NOMO-1 (cell line): Measurements from ENCODE around the gene DPYSL5.
A peak's percentile ranks its signal among the peaks of the same experiment; 100 is the strongest.

Source experiments
- DNase-seq, 2 experiments: peaks; one replicate each; lab custom pipeline; 2025; ENCODE audit not compliant: unreplicated experiment in 2 of 2; lab: John Stamatoyannopoulos, UW

DPYSL5 gene

DNA sequence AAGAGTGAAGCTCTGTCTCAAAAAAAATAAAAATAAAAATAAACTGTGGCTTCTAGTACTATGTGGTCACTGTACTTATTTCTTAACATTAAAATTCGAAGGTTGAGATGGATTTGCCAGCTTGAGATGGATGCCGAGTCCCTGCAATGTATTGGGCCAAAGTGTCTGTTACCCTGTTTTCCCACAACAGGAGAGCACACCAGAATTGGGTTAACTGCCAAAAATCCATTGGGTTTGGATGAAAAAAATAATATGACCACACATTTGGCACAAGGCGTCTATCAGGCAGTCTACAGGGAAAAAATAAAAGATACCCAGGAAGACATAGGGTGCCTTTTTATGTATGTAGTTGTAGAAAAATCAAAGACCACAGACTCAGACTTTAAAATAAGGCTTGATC is 103.3 kb downstream of the DPYSL5 start:
- DNase-seq = no peak

DNA sequence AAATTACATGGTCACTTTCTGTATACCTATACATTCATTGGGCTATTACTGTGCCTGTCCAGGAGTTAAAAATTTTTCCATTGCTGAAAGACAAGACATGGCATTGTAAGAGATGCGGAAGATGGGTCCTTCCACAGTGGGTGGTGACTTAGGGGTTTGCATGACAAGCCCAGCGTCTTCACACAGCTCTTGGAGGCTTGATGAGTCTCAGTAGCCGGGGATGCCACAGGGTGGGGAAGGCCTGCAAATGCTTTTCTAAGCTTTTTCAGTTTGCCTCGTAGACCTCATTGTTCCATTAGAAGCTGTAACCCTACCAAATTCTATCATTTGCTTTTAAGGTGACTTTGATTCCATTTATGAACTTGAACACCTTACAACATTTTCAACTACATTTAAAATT is 104.4 kb downstream of the DPYSL5 start:
- DNase-seq = no peak

DNA sequence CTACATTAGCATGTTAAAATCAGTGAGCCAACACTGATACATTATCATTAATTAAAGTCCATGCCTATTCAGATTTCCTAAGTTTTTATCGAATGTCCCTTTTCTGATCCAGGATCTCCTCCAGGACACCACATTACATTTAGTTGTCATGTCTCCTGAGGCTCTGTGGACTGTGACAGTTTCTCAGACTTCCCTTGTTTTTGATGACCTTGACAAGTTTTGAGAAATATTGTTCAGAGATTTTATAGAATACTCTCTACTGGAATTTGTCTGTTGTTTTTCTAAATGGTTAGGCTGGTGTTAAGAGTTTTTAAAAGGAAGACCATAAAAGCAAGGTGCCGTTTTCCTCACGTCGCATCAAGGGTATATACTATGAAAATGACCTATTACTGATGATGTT is 106.2 kb downstream of the DPYSL5 start:
- no peak for DNase-seq

DNA sequence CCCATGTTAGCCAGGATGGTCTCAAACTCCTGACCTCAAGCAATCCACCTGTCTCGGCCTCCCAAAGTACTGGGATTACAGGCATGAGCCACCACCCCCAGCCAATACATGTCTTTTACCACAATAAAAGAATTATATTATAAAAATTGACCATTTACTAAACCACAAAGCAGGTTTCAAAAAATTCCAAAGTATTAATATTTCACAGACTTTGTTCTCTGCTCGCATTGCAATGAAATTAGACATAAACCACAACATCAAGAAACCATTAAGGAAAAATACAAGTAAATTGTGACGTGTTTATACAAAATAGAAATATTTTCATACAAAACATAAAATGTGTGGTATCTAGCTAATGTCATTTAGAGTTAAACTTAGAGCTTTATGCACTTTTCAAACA is 109.1 kb downstream of the DPYSL5 start:
- DNase-seq = no peak

DNA sequence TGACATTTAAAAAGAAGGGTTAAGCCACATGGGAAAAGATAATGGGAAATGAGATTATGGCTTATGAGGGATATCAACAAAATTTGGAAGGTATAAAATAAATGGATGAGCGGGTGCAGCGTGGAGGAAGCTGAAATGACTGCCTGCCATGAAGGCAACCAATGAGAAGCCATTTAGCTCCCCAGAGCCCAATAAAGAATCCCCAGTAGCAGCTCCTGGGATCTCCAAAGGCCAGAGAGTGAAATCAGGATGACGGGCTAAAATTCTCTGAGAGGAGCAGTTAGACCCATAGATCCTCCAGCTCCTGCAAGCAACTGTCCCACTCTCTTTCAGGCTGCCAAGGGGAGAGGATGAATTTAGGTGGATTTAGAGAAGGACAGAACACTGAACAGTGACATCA is 109.6 kb downstream of the DPYSL5 start:
- no peak for DNase-seq

DNA sequence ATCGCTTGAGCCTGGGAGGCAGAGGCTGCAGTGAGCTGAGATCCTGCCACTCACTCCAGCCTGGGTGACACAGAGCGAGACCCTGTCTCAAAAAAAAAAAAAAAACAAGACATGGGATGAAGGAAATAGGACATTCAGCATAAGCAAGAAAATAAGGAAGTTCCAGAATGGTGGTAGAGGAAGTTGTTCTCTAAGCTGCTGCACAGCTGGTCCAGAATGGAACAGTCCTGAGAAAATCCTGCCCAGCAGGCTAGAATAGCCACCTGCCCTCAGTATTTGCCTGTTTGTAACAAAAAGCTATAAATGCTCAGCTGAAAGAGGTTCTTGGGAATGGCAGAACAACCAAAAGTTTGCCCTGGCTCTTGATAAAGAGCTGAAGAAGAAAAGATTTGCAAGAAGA is 111.4 kb downstream of the DPYSL5 start:
- peak in 1 of 2 experiments; percentile 44 for DNase-seq

DNA sequence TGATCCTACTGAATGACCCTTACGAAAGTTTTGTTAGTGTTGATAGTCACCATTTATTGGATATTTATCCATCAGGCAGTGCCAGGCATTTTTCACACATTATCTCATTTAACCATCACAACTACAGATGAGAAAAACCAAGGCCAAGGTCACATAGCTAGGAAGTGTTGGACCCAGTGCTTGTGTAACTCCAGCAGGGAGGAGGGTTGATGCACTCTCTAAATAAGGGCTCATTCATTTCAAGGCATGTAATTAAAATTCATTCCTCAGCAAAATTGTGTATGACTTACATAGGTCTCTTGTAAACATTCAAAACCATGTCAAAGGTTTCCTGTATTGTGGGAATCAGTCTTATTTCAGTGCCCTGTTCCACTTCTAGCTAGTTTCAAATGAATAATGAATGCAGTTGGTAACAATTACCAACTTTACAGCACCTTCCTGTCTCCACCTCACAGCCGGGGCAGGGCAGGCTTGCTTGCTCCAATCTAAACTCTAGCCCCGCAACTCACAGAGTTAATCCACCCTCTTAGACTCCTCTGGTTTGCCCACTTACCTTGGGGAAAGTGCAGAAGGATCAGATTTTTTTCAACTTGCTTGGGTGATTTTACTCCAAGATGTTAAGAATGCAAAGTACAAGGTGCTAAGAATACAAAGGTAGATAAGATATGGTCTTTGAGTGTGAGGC is 116.7 kb downstream of the DPYSL5 start:
- DNase-seq = no peak

DNA sequence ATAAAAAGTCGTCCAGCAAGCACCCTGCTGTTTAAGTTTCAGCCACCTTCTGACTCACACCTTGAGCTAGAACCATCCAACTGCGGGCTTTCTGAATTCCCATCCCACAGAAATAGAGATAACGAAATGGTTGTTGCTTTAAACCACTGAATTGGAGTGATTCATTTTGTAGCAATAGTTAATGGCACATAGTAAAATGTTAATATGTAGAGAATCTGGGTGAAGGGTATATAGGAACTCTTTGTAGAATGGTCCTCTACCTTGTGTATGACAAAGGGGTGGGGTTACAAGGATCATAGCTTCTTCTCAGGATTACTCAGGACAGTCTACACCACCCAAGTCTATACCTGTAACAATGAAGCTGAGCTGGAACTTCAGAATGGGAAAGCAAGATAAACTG is 120.1 kb downstream of the DPYSL5 start:
- no peak for DNase-seq

DNA sequence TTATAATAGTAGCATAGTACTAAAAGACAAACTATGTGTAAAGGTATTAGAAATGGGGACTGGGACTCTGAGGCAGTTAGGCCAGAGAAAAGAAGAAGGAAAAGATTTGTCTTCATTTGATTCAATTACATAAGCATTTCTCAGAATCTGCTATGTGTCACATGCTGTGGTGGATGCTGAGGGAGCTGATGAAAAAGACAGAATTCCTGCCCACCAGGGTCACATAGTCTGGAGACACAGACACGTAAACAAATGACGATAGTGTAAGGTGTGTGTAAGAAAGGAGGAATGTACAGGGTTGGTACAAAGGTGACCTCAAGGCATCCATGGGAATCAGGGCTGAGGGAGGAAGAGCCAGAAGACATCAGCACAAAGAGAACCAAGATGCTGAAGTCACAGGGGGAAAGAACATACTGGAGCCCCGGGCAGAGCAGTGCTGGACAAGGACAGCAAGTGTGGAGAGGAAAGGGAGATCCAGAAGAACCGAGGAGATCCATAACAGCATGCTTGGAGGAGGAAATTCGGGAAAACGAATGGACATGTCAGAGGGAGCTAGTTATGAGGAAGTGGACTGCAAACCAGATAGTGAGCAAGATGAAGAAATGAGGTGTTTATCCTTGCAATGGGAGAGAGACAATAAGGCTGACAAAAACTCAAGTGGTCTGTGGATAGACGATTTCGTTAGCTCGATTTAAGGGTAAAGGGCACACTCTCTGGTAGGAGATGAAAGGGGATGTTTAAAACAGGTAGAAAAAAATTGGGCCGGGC is 121.3 kb downstream of the DPYSL5 start:
- DNase-seq = no peak

DNA sequence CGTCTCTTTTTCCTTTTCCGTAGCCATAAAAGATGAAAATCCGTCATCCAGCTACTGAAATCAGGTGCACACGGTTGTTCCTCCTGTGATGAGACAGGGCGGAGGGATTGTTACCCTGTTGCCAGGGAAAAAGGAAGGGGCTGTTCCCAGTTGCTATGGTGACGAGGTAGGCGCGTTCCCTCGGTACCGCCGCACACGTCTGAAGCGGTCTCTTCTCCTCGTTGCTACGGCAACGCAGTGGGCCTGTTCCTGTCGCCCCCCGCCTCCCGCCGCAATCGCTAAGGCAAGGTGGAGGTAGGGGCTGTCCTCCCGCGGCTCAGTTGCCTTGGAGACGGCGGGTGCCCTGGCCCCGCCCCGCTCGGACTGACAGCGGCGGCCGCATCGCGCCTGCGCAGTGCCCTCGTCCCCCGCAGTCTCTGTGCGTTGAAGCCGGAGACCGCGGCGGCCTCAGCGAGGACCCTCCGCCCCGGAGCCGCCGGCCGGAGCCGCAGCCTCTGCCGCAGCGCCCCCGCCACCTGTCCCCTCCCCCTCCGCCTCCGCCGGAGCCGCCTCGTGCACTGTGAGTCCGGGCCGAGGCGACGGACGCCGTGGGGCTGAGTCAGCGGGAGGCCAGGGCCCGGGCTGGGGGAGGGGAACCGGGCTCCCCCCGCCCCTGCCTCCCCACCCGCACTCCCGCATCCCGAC is 122.5 kb downstream of the DPYSL5 start, which contains the start of gene MAPRE3:
MAPRE3 (plus strand) TSS at position 394 of the 684 bp plus-strand sequence. CDS start 51,582 bp downstream, outside the sequence.
- DNase-seq = peak; percentile 55

DNA sequence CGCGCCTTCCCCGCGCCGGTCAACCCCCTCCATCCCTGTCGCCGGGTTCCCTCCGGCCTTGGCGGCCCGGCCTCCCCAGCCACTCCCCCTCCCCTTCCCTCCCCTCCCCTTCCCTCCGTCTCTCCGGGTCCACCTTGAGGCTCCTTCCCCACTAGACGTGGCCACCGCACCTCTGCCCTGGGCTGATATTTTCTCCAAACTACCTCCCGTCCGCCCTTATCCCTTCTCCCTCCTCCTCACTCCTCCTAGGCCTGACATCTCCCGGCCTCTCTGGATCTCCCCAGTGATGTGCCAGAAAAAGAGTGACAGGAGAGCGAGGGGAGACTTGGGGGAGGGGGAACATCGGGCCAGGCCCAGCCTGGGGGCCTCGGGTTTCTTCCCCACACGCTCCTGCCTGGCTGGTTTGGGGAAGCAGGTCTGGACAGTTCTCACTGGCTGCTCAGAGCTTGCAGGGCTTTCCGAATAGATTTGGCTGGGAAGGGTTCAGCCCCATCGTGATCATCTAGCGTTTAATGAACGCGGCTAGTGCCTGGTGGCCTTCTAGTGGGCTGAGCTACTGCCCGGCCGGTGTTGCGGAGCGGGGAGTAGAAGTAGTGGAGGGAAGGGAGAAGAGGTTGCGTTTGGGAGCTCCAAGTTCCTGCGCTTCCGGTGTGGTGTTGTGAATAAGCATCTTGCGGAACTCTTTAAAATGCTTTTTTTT is 123.1 kb downstream of the DPYSL5 start:
- DNase-seq = no peak

DNA sequence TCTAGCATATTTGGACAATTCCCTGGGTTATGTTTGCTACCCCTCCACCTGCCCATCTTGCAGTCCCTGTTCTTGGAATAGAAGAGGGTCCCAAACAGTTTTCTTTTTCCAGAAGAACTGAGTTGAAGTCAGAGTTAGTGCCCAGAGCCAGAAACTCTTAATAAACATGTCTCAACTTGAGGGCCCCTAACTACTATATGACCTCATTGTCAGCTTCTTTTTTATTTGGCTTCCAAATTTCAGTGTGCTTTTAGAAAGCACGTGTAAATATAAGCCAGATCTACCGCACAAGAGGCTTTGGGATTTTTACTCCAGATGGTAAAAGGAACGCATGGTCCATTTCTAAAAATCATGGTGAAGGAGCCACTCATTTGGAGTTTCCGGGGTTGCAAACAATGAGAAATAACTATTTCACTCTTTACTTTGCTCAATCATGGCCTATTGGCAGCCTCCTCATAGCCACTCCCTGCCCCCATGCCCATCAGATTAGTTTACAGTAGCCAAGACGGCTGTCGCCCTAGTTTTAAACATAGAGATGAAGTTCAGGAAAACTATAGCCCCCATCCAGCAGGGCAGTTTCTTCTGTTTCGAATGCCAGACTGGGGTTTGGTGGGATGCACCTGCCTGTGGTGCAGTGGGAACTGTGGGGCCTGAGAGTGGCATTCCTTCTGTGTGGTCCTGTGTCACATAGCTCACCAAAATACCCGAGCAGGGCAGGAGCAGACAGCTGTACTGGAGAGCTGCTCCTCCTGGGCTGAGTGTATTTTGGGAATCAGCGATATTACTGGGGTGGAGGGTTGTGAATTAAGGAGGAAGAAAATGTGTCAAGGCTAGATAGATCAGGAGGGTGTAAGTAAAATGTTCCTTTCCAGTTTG is 124.2 kb downstream of the DPYSL5 start:
- DNase-seq = no peak

DNA sequence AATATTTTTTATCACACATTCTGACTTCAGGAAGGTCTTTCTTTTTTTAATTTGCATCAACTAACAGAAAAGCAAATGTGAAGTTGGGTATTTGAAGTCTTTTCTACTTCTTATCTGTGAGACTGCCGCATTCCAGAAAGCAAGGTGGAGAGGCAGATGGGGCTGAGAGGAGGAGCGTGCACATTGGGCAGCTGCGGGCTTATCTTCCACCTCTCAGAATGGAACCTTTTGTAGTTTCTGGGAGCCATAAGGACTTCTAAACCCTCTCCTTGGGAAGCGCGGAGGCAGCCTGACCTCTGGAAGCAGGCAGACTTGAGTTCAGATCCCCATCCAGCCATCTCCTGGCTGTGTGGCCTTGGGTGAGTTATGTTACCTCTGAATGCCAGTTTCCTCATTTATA is 126.4 kb downstream of the DPYSL5 start:
- DNase-seq = no peak

DNA sequence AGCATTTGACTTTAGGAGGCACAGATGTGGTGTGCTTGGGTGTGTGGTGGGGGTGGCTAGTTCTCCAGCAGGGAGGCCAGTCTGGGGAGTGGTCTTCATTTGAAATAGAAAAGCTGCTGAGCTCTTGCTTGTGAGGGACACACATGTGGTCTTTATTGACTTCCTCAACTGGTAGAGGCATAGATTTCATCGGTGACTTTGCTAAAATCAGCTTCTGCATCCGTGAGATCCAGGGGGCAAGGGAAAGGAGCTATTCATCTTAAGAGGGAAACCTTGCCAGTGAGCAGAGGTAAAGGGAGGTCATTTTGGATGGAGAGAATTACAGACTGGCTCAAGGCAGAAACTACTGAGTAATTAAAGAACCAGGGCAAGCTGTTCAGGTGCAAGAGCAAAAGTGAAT is 127.2 kb downstream of the DPYSL5 start:
- DNase-seq = no peak

DNA sequence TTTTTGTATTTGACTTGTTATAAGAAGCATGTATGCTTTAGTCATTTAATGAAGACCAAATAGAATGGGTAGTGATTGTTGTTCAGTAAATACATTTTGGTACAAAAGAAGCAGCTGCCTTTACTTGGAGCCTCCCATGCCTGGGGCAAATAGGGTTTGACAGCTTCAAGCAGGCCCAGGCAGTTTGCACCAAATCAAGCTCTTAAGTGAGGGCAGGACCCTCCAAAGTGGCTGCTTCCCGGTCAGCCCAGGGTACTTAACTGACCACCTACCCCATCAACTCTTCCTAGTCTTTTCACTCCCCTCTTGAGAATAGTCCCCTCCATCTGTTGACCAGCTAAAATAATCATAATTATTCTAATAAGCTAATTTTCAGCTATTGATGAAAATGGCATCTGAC is 127.7 kb downstream of the DPYSL5 start:
- no peak for DNase-seq

DNA sequence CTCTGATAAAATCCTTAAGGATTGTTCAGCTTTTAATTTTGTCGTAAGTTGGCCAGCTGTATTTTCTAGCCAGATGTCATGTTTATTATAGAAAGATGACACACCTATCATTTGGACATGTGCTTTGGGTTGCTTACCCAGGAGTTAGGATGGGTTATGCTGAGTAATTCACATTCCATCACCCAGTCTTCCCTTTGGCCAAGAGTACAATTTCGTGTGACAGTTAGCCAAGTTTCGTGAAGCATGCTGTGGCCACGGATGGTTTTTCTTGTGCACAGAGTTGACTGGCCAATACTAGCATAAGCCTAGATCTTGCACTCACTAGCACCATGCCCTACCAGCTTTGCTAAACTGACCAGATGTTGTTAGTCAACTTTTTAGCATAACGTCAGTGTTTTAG is 128.3 kb downstream of the DPYSL5 start:
- no peak for DNase-seq

DNA sequence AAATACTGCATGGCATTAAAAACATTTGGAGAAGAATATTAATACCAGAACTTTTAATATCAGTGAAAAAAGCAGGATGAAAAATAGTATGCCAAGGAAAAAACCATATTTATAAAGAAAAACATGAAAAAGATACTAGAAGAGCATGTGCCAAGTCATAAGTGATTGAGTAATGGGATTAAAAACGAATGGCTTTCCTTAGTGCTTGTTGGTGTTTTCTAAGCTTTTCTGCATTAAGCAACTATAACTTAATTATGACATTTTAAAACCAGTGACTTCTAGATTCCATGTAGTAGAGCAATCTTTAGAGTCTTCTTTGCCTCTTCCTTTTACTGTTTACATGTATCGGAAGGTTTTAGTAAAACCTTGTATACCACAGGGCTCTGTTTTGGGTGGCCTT is 129.1 kb downstream of the DPYSL5 start:
- no peak for DNase-seq

DNA sequence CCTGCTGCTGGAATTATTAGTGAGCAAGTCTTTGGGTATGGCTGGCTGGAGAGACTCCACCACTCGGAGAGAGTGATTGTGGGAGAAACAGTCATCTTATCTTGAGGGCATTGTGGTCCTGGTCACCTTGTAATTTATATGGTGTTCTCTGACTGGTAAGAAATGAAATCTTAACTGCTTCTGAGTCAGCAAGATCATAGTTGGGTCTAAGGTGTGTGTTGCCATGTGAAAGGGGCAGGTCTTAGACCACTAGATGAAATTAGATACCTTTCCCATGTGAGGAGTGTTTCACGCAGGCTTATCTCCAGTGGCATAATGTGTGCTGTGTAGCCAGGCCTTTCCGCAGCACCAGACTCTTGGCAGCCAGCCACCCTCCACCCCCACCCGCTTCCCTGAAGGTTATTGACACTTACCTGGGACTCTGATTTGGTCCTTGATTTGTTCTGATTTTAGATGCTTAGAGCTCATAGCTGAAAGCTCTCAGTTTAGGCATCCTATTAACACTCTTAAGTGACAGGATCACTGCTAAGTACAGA is 130.2 kb downstream of the DPYSL5 start:
- no peak for DNase-seq

DNA sequence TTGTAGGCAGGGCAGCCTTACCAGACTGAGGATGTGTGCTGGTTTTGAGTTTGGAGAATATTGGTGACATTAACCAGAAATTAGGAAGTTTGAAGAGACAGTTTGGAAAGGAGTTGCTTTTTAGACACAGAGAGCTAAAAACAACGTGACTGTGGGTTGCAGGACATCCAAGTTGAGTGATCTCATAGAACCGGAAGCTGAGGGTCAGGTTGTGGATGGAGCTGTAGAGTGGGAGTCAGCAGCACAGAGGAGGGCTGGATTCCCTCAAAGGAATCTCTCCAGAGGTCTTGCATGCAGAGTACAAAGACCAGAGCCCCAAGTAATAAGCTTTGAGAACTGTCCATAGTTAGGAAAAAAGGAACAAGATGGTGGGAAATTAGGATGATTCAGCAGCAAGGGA is 131.8 kb downstream of the DPYSL5 start:
- no peak for DNase-seq

DNA sequence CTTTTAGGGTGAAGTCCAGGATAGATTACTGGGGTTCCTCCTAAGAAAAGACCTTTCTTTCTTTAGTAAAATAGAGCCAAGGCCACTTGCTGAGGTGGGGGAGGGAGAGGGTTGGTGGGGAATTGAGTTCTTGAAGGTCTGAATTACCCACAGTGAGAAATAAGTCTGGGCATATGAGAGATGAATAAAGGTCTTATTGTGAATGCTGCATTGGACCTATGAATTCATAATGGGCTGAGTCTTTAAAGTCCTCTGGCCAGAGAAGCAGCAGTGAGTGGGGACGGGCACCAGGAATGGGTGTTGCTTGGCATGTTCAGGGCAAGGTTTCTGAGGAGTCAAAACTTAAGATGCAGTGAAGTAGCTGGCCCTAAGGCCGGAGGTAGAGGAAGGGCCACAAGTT is 133.0 kb downstream of the DPYSL5 start:
- no peak for DNase-seq
